SKM-1 treated with dmso at 0.1 percent for 144 hours (cell line): Measurements from ENCODE around the gene WASF2.
"Not testable (repeated sequence)": the region's sequence is repeated elsewhere in the genome, so short reads cannot be mapped to it uniquely, and the experiment has no call there.

Experiments
- DNase-seq: peaks from one replicate; lab custom pipeline; 2025; ENCODE audit not compliant: unreplicated experiment; lab: John Stamatoyannopoulos, UW

Gene WASF2

GRCh38 chr1:27489973-27490741 lies at the start of gene WASF2:
WASF2 (minus strand) TSS chr1:27490167; CDS start chr1:27428890, 61,277 bp downstream.
- peak; percentile 98 for DNase-seq

GRCh38 chr1:27538793-27539192 lies 48.8 kb upstream of the WASF2 start:
- no peak for DNase-seq

GRCh38 chr1:27538305-27538676 lies 48.3 kb upstream of the WASF2 start:
- DNase-seq: not testable (repeated sequence)

GRCh38 chr1:27536767-27537166 lies 46.8 kb upstream of the WASF2 start:
- no peak for DNase-seq

- DNase-seq: no peak
These were observed 46.2 kb upstream of the WASF2 start for GRCh38 chr1:27536010-27536757.

GRCh38 chr1:27535386-27535785 lies 45.4 kb upstream of the WASF2 start:
- no peak for DNase-seq

- DNase-seq: peak; percentile 4
These were observed 42.2 kb upstream of the WASF2 start for GRCh38 chr1:27531959-27532685.

- DNase-seq: no peak
These were observed 40.2 kb upstream of the WASF2 start for GRCh38 chr1:27530192-27530591.

GRCh38 chr1:27529704-27530018 lies 39.7 kb upstream of the WASF2 start:
- DNase-seq: no peak

- no peak for DNase-seq
These were observed 39.1 kb upstream of the WASF2 start for GRCh38 chr1:27528818-27529703.

GRCh38 chr1:27527890-27528817 lies 38.2 kb upstream of the WASF2 start:
- DNase-seq: no peak

- no peak for DNase-seq
These were observed 37.4 kb upstream of the WASF2 start for GRCh38 chr1:27527223-27527889.

GRCh38 chr1:27526569-27527222 lies 36.7 kb upstream of the WASF2 start:
- peak; percentile 13 for DNase-seq

GRCh38 chr1:27525296-27526272 lies 35.6 kb upstream of the WASF2 start:
- DNase-seq: peak; percentile 91

GRCh38 chr1:27523337-27524020 lies 33.5 kb upstream of the WASF2 start:
- no peak for DNase-seq

GRCh38 chr1:27522432-27523336 lies 32.7 kb upstream of the WASF2 start:
- DNase-seq: peak; percentile 9
